Activated CD4-positive, alpha-beta T cell treated with anti-CD3 and anti-CD28 coated beads for 36 hours (primary cell): ENCODE measurements around the gene DYSF. TPM values are rescaled to one million over a fixed set of nuclear protein-coding genes. Genes with fewer than 3 reads are reported as not detected.

ENCODE experiments used
- ATAC-seq: fragments of 200-7000 bp; cut with Tn5 transposase; one replicate; pipeline ENCODE4 v1.10.0; 2021; ENCODE audit warnings: mild to moderate bottlenecking, moderate library complexity
- CTCF ChIA-PET: fragments of 350-600 bp; sonication (Branson Sonifier 250); formaldehyde crosslinking; loops from one replicate; lab custom pipeline; 2021; ENCODE audit warnings: antibody characterized with exemption; lab: Charles Lee
- POLR2A ChIA-PET: fragments of 350-600 bp; sonication (Branson Sonifier 250); formaldehyde crosslinking; loops from one replicate; lab custom pipeline; 2021; ENCODE audit warnings: antibody characterized with exemption, inconsistent platforms; lab: Charles Lee
- DNase-seq: peaks from one replicate; pipeline ENCODE4 v3.0.0-alpha.2; 2020
- H3K27ac Mint-ChIP-seq: one replicate; pipeline ENCODE4 v1.8.0; 2021; ENCODE audit warnings: mixed read lengths
- H3K27me3 Mint-ChIP-seq: one replicate; pipeline ENCODE4 v1.8.0; 2021; ENCODE audit warnings: mixed read lengths
- H3K36me3 Mint-ChIP-seq: one replicate; pipeline ENCODE4 v1.8.0; 2021; ENCODE audit warnings: low read depth, mixed read lengths
- H3K4me1 Mint-ChIP-seq: one replicate; pipeline ENCODE4 v1.8.0; 2021; ENCODE audit warnings: mixed read lengths
- H3K4me3 Mint-ChIP-seq: one replicate; pipeline ENCODE4 v1.8.0; 2021; ENCODE audit warnings: mild to moderate bottlenecking, moderate library complexity, mixed read lengths
- H3K9me3 Mint-ChIP-seq: one replicate; pipeline ENCODE4 v1.8.0; 2021; ENCODE audit warnings: low read depth, mixed read lengths
- intact Hi-C, 2 experiments: fragments of 100-400 bp; cut with DNase I in 1 of 2; cut with micrococcal nuclease in 1 of 2; formaldehyde crosslinking; loops; one replicate each; pipeline versions ENCODE4 v1.14.2 to v1.15.1; 2022 to 2024; cut with DNase I, micrococcal nuclease
- total RNA-seq, 2 experiments: library from RNA; stranded (reverse); gene quantifications; one replicate each; pipeline ENCODE4 v1.2.3, GENCODE V29; 2021

The DYSF gene
- total RNA-seq, 2 experiments from 2014 or later, result 0.02 TPM; not detected in 1

GRCh38 chr2:71532327-71532726, 79.0 kb downstream of the DYSF start:
- CTCF ChIA-PET, result no interaction called here
- no peaks in the 10 kb centered on the region for H3K9me3 Mint-ChIP-seq
- no peaks in the 10 kb centered on the region for H3K36me3 Mint-ChIP-seq
- intact Hi-C loops, result loop anchor here in 1 of 2 experiments (5.0 kb wide), 1 partner anchor 1045 kb away; no protein-coding TSS in a partner anchor
- H3K4me1 Mint-ChIP-seq, result peaks cover 2% of the 10 kb centered on the region
- H3K27me3 Mint-ChIP-seq, result peaks cover 27% of the 10 kb centered on the region
- H3K27ac Mint-ChIP-seq, result no peak overlapping the region
- POLR2A ChIA-PET, result no interaction called here
- DNase-seq (no peak), ATAC-seq (no peak)
- H3K4me3 Mint-ChIP-seq, result no peak overlapping the region

- Mint-ChIP-seq H3K4me1 (peaks cover 2% of the 10 kb centered on the region), H3K36me3 (no peaks in the 10 kb centered on the region), H3K27ac (no peak overlapping the region), H3K4me3 (no peak overlapping the region), H3K9me3 (no peaks in the 10 kb centered on the region), H3K27me3 (peaks cover 19% of the 10 kb centered on the region)
- CTCF ChIA-PET, result interaction anchor here (0.7 kb wide), 1 partner anchor 914 kb away, joined by 3 read pairs; no protein-coding TSS in a partner anchor
- POLR2A ChIA-PET, result no interaction called here
- intact Hi-C loops, result loop anchor here in 1 of 2 experiments (5.0 kb wide), 1 partner anchor 1043 kb away; no protein-coding TSS in a partner anchor
- DNase-seq, result no peak
- no peak for ATAC-seq
Measured at GRCh38 chr2:71534201-71534600, 80.8 kb downstream of the DYSF start.

- ATAC-seq, result no peak
- Mint-ChIP-seq H3K27me3 (peaks cover 18% of the 10 kb centered on the region), H3K4me1 (peaks cover 2% of the 10 kb centered on the region), H3K4me3 (no peak overlapping the region), H3K9me3 (no peaks in the 10 kb centered on the region), H3K27ac (no peak overlapping the region), H3K36me3 (no peaks in the 10 kb centered on the region)
- DNase-seq, result no peak
- ChIA-PET CTCF (interaction anchor here (0.7 kb wide), 1 partner anchor 915 kb away, joined by 3 read pairs; no protein-coding TSS in a partner anchor), POLR2A (no interaction called here)
- intact Hi-C loops, result loop anchor here in 1 of 2 experiments (5.0 kb wide), 1 partner anchor 1042 kb away; no protein-coding TSS in a partner anchor
Measured at GRCh38 chr2:71534826-71535225, 81.5 kb downstream of the DYSF start.

GRCh38 chr2:71535526-71535925, 82.2 kb downstream of the DYSF start:
- Mint-ChIP-seq H3K27ac (no peak overlapping the region), H3K27me3 (peaks cover 18% of the 10 kb centered on the region), H3K36me3 (no peaks in the 10 kb centered on the region), H3K4me3 (no peak overlapping the region), H3K9me3 (no peaks in the 10 kb centered on the region), H3K4me1 (peaks cover 2% of the 10 kb centered on the region)
- DNase-seq, result no peak
- intact Hi-C loops, result no loop called here
- ChIA-PET POLR2A (no interaction called here), CTCF (interaction anchor here (0.8 kb wide), 1 partner anchor 30 kb away, joined by 3 read pairs; no protein-coding TSS in a partner anchor)
- no peak for ATAC-seq

- POLR2A ChIA-PET, result no interaction called here
- DNase-seq, result no peak
- Mint-ChIP-seq H3K4me3 (no peak overlapping the region), H3K27me3 (peaks cover 11% of the 10 kb centered on the region), H3K27ac (no peak overlapping the region), H3K36me3 (no peaks in the 10 kb centered on the region), H3K4me1 (peaks cover 2% of the 10 kb centered on the region), H3K9me3 (no peaks in the 10 kb centered on the region)
- CTCF ChIA-PET, result interaction anchor here (0.7 to 1.0 kb wide), 3 partner anchors 10 to 601 kb away, joined by 3 to 4 read pairs (median 3); no protein-coding TSS in a partner anchor
- no peak for ATAC-seq
- intact Hi-C loops, result no loop called here
Measured at GRCh38 chr2:71536226-71536671, 82.9 kb downstream of the DYSF start.

GRCh38 chr2:71538241-71538640, 84.9 kb downstream of the DYSF start:
- POLR2A ChIA-PET, result no interaction called here
- no peak overlapping the region for H3K4me3 Mint-ChIP-seq
- no peaks in the 10 kb centered on the region for H3K36me3 Mint-ChIP-seq
- no peak overlapping the region for H3K27ac Mint-ChIP-seq
- no peaks in the 10 kb centered on the region for H3K9me3 Mint-ChIP-seq
- CTCF ChIA-PET, result interaction anchor here (1.1 kb wide), 1 partner anchor 9 kb away, joined by 3 read pairs; no protein-coding TSS in a partner anchor
- intact Hi-C loops, result no loop called here
- ATAC-seq (no peak), DNase-seq (no peak)
- no peaks in the 10 kb centered on the region for H3K4me1 Mint-ChIP-seq
- peaks cover 5% of the 10 kb centered on the region for H3K27me3 Mint-ChIP-seq

GRCh38 chr2:71538656-71539265, 85.4 kb downstream of the DYSF start:
- ATAC-seq (no peak), DNase-seq (no peak)
- POLR2A ChIA-PET, result no interaction called here
- intact Hi-C loops, result no loop called here
- H3K4me1 Mint-ChIP-seq, result no peaks in the 10 kb centered on the region
- H3K4me3 Mint-ChIP-seq, result no peak overlapping the region
- H3K27me3 Mint-ChIP-seq, result peaks cover 5% of the 10 kb centered on the region
- no peaks in the 10 kb centered on the region for H3K36me3 Mint-ChIP-seq
- CTCF ChIA-PET, result interaction anchor here (1.0 to 1.1 kb wide), 2 partner anchors 9 to 78 kb away, joined by 3 read pairs; no protein-coding TSS in a partner anchor
- H3K27ac Mint-ChIP-seq, result no peak overlapping the region
- no peaks in the 10 kb centered on the region for H3K9me3 Mint-ChIP-seq

GRCh38 chr2:71540818-71541217, 87.5 kb downstream of the DYSF start:
- CTCF ChIA-PET, result interaction anchor here (1.5 kb wide), 1 partner anchor 11 kb away, joined by 4 read pairs; no protein-coding TSS in a partner anchor
- H3K27ac Mint-ChIP-seq, result no peak overlapping the region

GRCh38 chr2:71544919-71545571, 91.7 kb downstream of the DYSF start:
- H3K4me1 Mint-ChIP-seq, result peaks cover 7% of the 10 kb centered on the region
- peak overlapping the region; percentile 39 for H3K4me3 Mint-ChIP-seq
- ChIA-PET CTCF (interaction anchor here (0.5 to 1.5 kb wide), 6 partner anchors 12 to 1033 kb away, joined by 3 to 5 read pairs (median 4); no protein-coding TSS in a partner anchor), POLR2A (no interaction called here)
- intact Hi-C loops, result loop anchor here (5.0 to 10.0 kb wide), 6 partner anchors 252 to 1200 kb away; no protein-coding TSS in a partner anchor
- no peak for DNase-seq
- no peaks in the 10 kb centered on the region for H3K9me3 Mint-ChIP-seq
- no peaks in the 10 kb centered on the region for H3K36me3 Mint-ChIP-seq
- no peak overlapping the region for H3K27ac Mint-ChIP-seq
- peak; percentile 13 for ATAC-seq
- H3K27me3 Mint-ChIP-seq, result peaks cover 14% of the 10 kb centered on the region

More at GRCh38 chr2:71540818-71541217, 87.5 kb downstream of the DYSF start:
- no peak for ATAC-seq
- intact Hi-C loops, result loop anchor here (10.0 kb wide), 2 partner anchors 384 to 1204 kb away; no protein-coding TSS in a partner anchor
- Mint-ChIP-seq H3K27me3 (peaks cover 15% of the 10 kb centered on the region), H3K9me3 (no peaks in the 10 kb centered on the region), H3K4me1 (peaks cover 7% of the 10 kb centered on the region), H3K36me3 (no peaks in the 10 kb centered on the region), H3K4me3 (no peak overlapping the region)
- POLR2A ChIA-PET, result no interaction called here
- no peak for DNase-seq

- peak; percentile 67 for DNase-seq
- peaks cover 7% of the 10 kb centered on the region for H3K4me1 Mint-ChIP-seq
- H3K27ac Mint-ChIP-seq, result no peak overlapping the region
- POLR2A ChIA-PET, result no interaction called here
- H3K27me3 Mint-ChIP-seq, result peaks cover 14% of the 10 kb centered on the region
- no peaks in the 10 kb centered on the region for H3K36me3 Mint-ChIP-seq
- intact Hi-C loops, result loop anchor here (5.0 to 10.0 kb wide), 6 partner anchors 252 to 1199 kb away; no protein-coding TSS in a partner anchor
- H3K9me3 Mint-ChIP-seq, result no peaks in the 10 kb centered on the region
- peak overlapping the region; percentile 39 for H3K4me3 Mint-ChIP-seq
- ATAC-seq, result peak; percentile 85
- CTCF ChIA-PET, result interaction anchor here (0.7 to 1.8 kb wide), 12 partner anchors 9 to 1318 kb away, joined by 3 to 8 read pairs (median 4); no protein-coding TSS in a partner anchor
Measured at GRCh38 chr2:71545572-71546274, 92.4 kb downstream of the DYSF start.

- Mint-ChIP-seq H3K4me3 (no peak overlapping the region), H3K36me3 (no peaks in the 10 kb centered on the region)
- DNase-seq, result no peak
Measured at GRCh38 chr2:71546275-71546638, 92.9 kb downstream of the DYSF start.

More at GRCh38 chr2:71546275-71546638, 92.9 kb downstream of the DYSF start:
- POLR2A ChIA-PET, result no interaction called here
- Mint-ChIP-seq H3K27me3 (peaks cover 14% of the 10 kb centered on the region), H3K4me1 (peaks cover 7% of the 10 kb centered on the region), H3K9me3 (no peaks in the 10 kb centered on the region), H3K27ac (no peak overlapping the region)
- CTCF ChIA-PET, result interaction anchor here (0.7 to 1.8 kb wide), 11 partner anchors 9 to 1347 kb away, joined by 3 to 8 read pairs (median 4); no protein-coding TSS in a partner anchor
- intact Hi-C loops, result loop anchor here (5.0 to 10.0 kb wide), 6 partner anchors 251 to 1199 kb away; no protein-coding TSS in a partner anchor
- no peak for ATAC-seq
